Smooth muscle cell (in vitro differentiated cells): Measurements from ENCODE around the gene SPRED1. TPM values are rescaled to one million over a fixed set of nuclear protein-coding genes. Genes with fewer than 3 reads are reported as not detected.

Experiments
- DNase-seq: peaks from one replicate; lab custom pipeline; 2025; ENCODE audit not compliant: unreplicated experiment; lab: John Stamatoyannopoulos, UW
- H2AFZ ChIP-seq: fragments of 200-600 bp; sonication (generic); 2 replicates; pipeline ENCODE4 v1.6.0; 2016; ENCODE audit warnings: antibody characterized with exemption, low read depth, mild to moderate bottlenecking
- H3F3A ChIP-seq: fragments of 200-600 bp; sonication (generic); 2 replicates; pipeline ENCODE4 v1.6.0; 2017; ENCODE audit warnings: antibody characterized with exemption, low read depth
- H3K27ac ChIP-seq: fragments of 200-600 bp; sonication (generic); 2 replicates; pipeline ENCODE4 v1.5.1; 2016; ENCODE audit warnings: low read depth, mild to moderate bottlenecking
- H3K27me3 ChIP-seq: fragments of 200-600 bp; sonication (generic); 2 replicates; pipeline ENCODE4 v1.6.1; 2016; ENCODE audit warnings: low read depth, mild to moderate bottlenecking
- H3K36me3 ChIP-seq: fragments of 200-600 bp; sonication (generic); 2 replicates; pipeline ENCODE4 v1.5.1; 2016; ENCODE audit warnings: low read depth
- H3K4me1 ChIP-seq: fragments of 200-600 bp; sonication (generic); 2 replicates; pipeline ENCODE4 v1.5.1; 2016; ENCODE audit warnings: low read depth
- H3K4me2 ChIP-seq: fragments of 200-600 bp; sonication (generic); 2 replicates; pipeline ENCODE4 v1.6.0; 2016; ENCODE audit warnings: mild to moderate bottlenecking
- H3K4me3 ChIP-seq: fragments of 200-600 bp; sonication (generic); 2 replicates; pipeline ENCODE4 v1.5.1; 2016; ENCODE audit warnings: mild to moderate bottlenecking
- H3K79me2 ChIP-seq: fragments of 200-600 bp; sonication (generic); 2 replicates; pipeline ENCODE4 v1.6.0; 2016; ENCODE audit warnings: low read depth, mild to moderate bottlenecking
- H3K9ac ChIP-seq: fragments of 200-600 bp; sonication (generic); 2 replicates; pipeline ENCODE4 v1.6.0; 2016; ENCODE audit warnings: low read depth
- H3K9me3 ChIP-seq: fragments of 200-600 bp; sonication (generic); replicated peaks from 2 replicates; pipeline ENCODE4 v1.5.1; 2016; ENCODE audit warnings: low read depth
- H4K20me1 ChIP-seq: fragments of 200-600 bp; sonication (generic); 2 replicates; pipeline ENCODE4 v1.6.0; 2016; ENCODE audit warnings: low read depth
- WGBS: methylation state at CpG from one replicate; pipeline ENCODE4 v1.1.7; 2016; ENCODE audit warnings: low lambda C conversion rate; 5-methylcytosine and 5-hydroxymethylcytosine counted together
- polyA plus RNA-seq: library from polyadenylated mRNA; unstranded; fragments of >200 nt; fragmentation: Nextera tagmentation; extraction: Ambion mirVana; gene quantifications from 2 replicates; pipeline ENCODE4 v1.2.1, GENCODE V29; 2016
- total RNA-seq: library from RNA; depleted of rRNA; stranded (reverse); fragments of >200 nt; gene quantifications from 2 replicates; pipeline ENCODE4 v1.2.3, GENCODE V29; 2014
- TF ChIP-seq, protein P1 (sequence below): fragments of 200-600 bp; sonication (generic); IDR thresholded peaks from 2 replicates; pipeline ENCODE4 v1.5.1; 2017; ENCODE audit warnings: borderline replicate concordance, mild to moderate bottlenecking, antibody characterized with exemption; ENCODE audit not compliant: insufficient read depth, poor library complexity, severe bottlenecking

SPRED1 gene
- total and polyA plus RNA-seq, 2 experiments from 2014 or later: 22.2 to 53.0 TPM

DNA sequence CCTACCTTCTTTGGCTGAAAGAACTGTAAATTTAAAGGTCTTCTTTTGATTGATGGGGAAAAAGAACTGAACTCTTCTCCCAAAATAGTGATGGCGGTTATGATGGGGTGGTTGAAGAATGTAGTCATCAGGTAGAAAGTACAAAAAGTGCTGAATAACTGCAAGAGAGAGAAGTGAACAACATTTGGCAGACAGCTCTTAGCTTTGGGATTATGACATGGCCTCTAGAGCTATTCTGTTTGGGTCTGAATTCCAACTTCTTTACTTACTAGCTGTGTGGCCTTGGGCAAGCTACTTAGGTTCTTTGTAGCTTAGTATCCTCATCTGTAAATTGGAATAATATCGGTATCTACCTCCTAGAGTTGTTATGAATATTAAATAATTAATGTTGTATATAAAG lies 91.7 kb downstream of the SPRED1 start:
- no peak overlapping the region for H3K4me2 ChIP-seq
- H3F3A ChIP-seq: no peaks in the 10 kb centered on the region
- H3K79me2 ChIP-seq: peaks cover 27% of the 10 kb centered on the region
- no peak overlapping the region for H2AFZ ChIP-seq
- peaks cover 4% of the 10 kb centered on the region for H3K36me3 ChIP-seq
- H3K9ac ChIP-seq: no peak overlapping the region
- no peaks in the 10 kb centered on the region for H3K4me1 ChIP-seq
- H3K4me3 ChIP-seq: no peak overlapping the region
- H3K9me3 ChIP-seq: no peaks in the 10 kb centered on the region
- no peak for DNase-seq
- TF ChIP-seq, protein P1, sequence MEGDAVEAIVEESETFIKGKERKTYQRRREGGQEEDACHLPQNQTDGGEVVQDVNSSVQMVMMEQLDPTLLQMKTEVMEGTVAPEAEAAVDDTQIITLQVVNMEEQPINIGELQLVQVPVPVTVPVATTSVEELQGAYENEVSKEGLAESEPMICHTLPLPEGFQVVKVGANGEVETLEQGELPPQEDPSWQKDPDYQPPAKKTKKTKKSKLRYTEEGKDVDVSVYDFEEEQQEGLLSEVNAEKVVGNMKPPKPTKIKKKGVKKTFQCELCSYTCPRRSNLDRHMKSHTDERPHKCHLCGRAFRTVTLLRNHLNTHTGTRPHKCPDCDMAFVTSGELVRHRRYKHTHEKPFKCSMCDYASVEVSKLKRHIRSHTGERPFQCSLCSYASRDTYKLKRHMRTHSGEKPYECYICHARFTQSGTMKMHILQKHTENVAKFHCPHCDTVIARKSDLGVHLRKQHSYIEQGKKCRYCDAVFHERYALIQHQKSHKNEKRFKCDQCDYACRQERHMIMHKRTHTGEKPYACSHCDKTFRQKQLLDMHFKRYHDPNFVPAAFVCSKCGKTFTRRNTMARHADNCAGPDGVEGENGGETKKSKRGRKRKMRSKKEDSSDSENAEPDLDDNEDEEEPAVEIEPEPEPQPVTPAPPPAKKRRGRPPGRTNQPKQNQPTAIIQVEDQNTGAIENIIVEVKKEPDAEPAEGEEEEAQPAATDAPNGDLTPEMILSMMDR: no peak
- H4K20me1 ChIP-seq: peaks cover 25% of the 10 kb centered on the region
- no peak overlapping the region for H3K27ac ChIP-seq
- WGBS: 99% methylated on average over 2 of the region's 2 CpGs
- H3K27me3 ChIP-seq: no peaks in the 10 kb centered on the region

DNA sequence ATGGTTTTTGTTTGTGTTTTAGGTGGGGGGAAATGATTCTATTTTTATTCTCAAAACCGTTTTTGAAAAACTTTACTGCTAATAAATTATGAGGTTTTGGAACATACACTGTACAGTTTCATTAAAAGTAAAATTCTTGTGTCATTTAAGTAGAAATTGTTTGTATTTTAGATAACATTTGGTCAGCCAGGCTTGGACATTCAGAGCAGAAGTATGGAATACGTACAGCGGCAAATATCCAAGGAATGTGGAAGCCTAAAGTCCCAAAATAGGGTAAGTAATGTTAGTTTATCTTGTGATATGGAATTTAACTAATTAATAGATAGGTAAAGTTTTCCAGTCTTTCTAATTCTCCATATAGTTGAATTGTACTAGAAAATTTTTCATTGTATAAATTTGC lies 96.6 kb downstream of the SPRED1 start:
- no peak for DNase-seq
- H2AFZ ChIP-seq: no peak overlapping the region
- no peaks in the 10 kb centered on the region for H3K27me3 ChIP-seq
- H3K4me3 ChIP-seq: no peak overlapping the region
- H3K36me3 ChIP-seq: no peaks in the 10 kb centered on the region
- H4K20me1 ChIP-seq: peaks cover 7% of the 10 kb centered on the region
- H3K4me2 ChIP-seq: peak overlapping the region; percentile 71
- 51% methylated on average over 3 of the region's 3 CpGs for WGBS
- no peaks in the 10 kb centered on the region for H3F3A ChIP-seq
- no peaks in the 10 kb centered on the region for H3K9me3 ChIP-seq
- peak overlapping the region; percentile 7 for H3K9ac ChIP-seq
- TF ChIP-seq, protein P1: no peak
- H3K4me1 ChIP-seq: no peaks in the 10 kb centered on the region
- peak overlapping the region; percentile 79 for H3K27ac ChIP-seq
- peaks cover 24% of the 10 kb centered on the region for H3K79me2 ChIP-seq

DNA sequence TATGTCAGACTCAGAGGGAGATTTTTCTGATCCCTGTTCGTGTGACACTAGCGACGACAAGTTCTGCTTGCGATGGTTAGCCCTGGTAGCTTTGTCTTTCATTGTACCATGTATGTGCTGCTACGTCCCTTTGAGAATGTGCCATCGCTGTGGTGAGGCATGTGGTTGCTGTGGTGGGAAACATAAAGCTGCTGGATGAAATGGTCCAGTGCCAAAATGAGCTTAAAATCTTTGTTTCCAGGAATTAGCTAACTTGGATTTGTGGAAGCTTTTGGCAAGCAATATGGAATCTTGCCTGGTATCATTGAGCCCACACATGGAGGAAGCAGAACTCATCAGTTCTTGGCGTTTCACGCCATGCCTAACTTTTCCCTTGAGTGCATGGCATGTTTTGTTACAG lies 98.8 kb downstream of the SPRED1 start:
- no peak overlapping the region for H3K4me2 ChIP-seq
- no peak overlapping the region for H3K4me3 ChIP-seq
- H3K79me2 ChIP-seq: peaks cover 8% of the 10 kb centered on the region
- H3K9ac ChIP-seq: no peak overlapping the region
- TF ChIP-seq, protein P1: no peak
- H3K27ac ChIP-seq: no peak overlapping the region
- no peak for DNase-seq
- H3F3A ChIP-seq: no peaks in the 10 kb centered on the region
- H3K27me3 ChIP-seq: no peaks in the 10 kb centered on the region
- no peaks in the 10 kb centered on the region for H3K4me1 ChIP-seq
- H3K36me3 ChIP-seq: no peaks in the 10 kb centered on the region
- H3K9me3 ChIP-seq: no peaks in the 10 kb centered on the region
- H2AFZ ChIP-seq: no peak overlapping the region
- 90% methylated on average over 8 of the region's 8 CpGs for WGBS
- H4K20me1 ChIP-seq: peaks cover 7% of the 10 kb centered on the region

DNA sequence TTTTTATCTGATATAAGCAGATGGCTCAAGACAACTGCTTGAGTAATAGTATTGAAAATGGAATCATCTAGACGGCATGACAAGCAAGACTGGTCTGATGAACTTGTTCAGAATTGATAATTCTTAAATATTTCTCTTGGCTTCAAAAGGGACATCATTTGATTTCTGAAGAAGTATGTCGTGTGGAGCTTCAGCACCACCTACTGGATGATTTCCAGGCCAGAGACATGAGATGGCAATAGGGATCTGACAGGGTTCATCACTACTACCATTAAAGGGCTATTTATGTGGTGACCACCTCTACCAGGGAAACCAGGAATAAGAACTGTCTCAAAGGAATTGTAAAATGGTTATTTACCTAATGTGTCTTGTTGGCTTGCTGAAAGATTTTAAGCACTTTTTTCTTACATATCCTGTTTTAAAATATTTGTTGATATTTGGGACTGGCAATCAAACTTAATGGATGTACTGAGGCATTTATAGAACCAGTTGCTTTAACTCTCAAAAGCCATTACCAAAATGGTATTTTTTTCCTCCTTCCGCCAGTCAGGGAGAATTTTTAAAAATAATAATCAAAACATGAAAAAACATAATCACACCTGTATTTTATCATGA lies 101.8 kb downstream of the SPRED1 start:
- H3K79me2 ChIP-seq: no peaks in the 10 kb centered on the region
- no peak for DNase-seq
- no peak overlapping the region for H3K4me2 ChIP-seq
- no peak overlapping the region for H3K9ac ChIP-seq
- H3F3A ChIP-seq: no peaks in the 10 kb centered on the region
- no peaks in the 10 kb centered on the region for H3K27me3 ChIP-seq
- TF ChIP-seq, protein P1: peak; percentile 74
- no peaks in the 10 kb centered on the region for H4K20me1 ChIP-seq
- 58% methylated on average over 3 of the region's 3 CpGs for WGBS
- no peaks in the 10 kb centered on the region for H3K9me3 ChIP-seq
- no peak overlapping the region for H3K4me3 ChIP-seq
- no peaks in the 10 kb centered on the region for H3K36me3 ChIP-seq
- H3K27ac ChIP-seq: no peak overlapping the region
- no peaks in the 10 kb centered on the region for H3K4me1 ChIP-seq
- H2AFZ ChIP-seq: no peak overlapping the region
